SK-N-SH treated with all-trans-retinoic acid at 6 μM for 48 hours (cell line): ENCODE results near the gene MALRD1.

Experiments
- ISL1 ChIP-seq: fragments of 250-450 bp; sonication (Bioruptor Pico); IDR thresholded peaks from 2 replicates; pipeline ENCODE4 v2.1.2; 2022; ENCODE audit warnings: mild to moderate bottlenecking, moderate library complexity
- SNAI2 ChIP-seq: fragments of 250-450 bp; sonication (Bioruptor Pico); IDR thresholded peaks from 2 replicates; pipeline ENCODE4 v1.5.0; 2020; ENCODE audit warnings: mild to moderate bottlenecking, moderate library complexity
- TOX ChIP-seq: fragments of 250-450 bp; sonication (Bioruptor Pico); IDR thresholded peaks from 2 replicates; pipeline ENCODE4 v1.8.0; 2021; ENCODE audit warnings: mild to moderate bottlenecking, moderate library complexity, borderline replicate concordance
- ZFP30 ChIP-seq: fragments of 450-650 bp; formaldehyde crosslinking; IDR thresholded peaks from 2 replicates; pipeline ENCODE4 v1.5.0; 2022; ENCODE audit warnings: mild to moderate bottlenecking, moderate library complexity
- ZNF70 ChIP-seq: fragments of 450-650 bp; formaldehyde crosslinking; IDR thresholded peaks from 2 replicates; pipeline ENCODE4 v1.5.0; 2020; ENCODE audit warnings: mild to moderate bottlenecking, moderate library complexity

DNA sequence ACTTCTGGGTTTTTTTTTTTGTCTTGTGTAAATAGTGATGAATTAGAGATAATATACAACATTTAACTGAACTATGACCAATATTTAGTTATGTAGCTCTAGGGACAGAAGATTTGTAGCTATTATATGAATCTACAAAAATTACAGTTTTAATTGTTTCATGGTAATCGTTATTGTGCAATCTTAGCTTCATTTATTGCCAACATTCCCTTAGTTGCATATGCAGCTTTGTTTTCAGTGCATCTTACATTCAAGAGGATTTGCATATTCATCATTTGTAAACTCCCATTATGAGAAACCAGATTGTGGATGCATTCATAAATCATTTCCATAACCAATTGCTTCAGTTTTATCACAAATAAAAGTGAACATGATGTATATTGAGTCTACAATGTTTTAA lies 68.8 kb downstream of the MALRD1 start:
- no peak for TF ChIP-seq ZFP30 (CRISPR knock-in tag)
- TF ChIP-seq TOX (CRISPR knock-in tag): no peak
- TF ChIP-seq ZNF70 (CRISPR knock-in tag): no peak
- no peak for TF ChIP-seq ISL1
- TF ChIP-seq SNAI2 (CRISPR knock-in tag): no peak
